IgD-negative memory B cell (primary cell): Measurements from ENCODE around the gene STK32A. TPM values are rescaled to one million over a fixed set of nuclear protein-coding genes. Genes with fewer than 3 reads are reported as not detected.
"Not testable (repeated sequence)": the region's sequence is repeated elsewhere in the genome, so short reads cannot be mapped to it uniquely, and the experiment has no call there.

ENCODE experiments used
- H3K27ac Mint-ChIP-seq, 3 donors: one replicate each; pipeline ENCODE4 v1.8.0; 2020 to 2022; ENCODE audit warnings: mild to moderate bottlenecking in 3 of 3, mixed read lengths in 3 of 3, moderate library complexity in 1 of 3
- H3K27me3 Mint-ChIP-seq: one replicate; pipeline ENCODE4 v1.8.0; 2021; ENCODE audit warnings: mixed read lengths
- H3K36me3 Mint-ChIP-seq: one replicate; pipeline ENCODE4 v1.8.0; 2020; ENCODE audit warnings: mild to moderate bottlenecking, mixed read lengths
- H3K4me1 Mint-ChIP-seq, 3 donors: one replicate each; pipeline ENCODE4 v1.8.0; 2020 to 2022; ENCODE audit warnings: mixed read lengths in 3 of 3, mild to moderate bottlenecking in 1 of 3
- H3K4me3 Mint-ChIP-seq, 4 donors: one replicate each; pipeline ENCODE4 v1.8.0; 2020 to 2022; ENCODE audit warnings: mild to moderate bottlenecking in 4 of 4, mixed read lengths in 4 of 4, moderate library complexity in 3 of 4
- H3K9me3 Mint-ChIP-seq, 3 donors: one replicate each; pipeline ENCODE4 v1.8.0; 2020 to 2021; ENCODE audit warnings: mixed read lengths in 3 of 3, mild to moderate bottlenecking in 1 of 3
- polyA plus RNA-seq: library from polyadenylated mRNA; unstranded; fragments of 300-500 nt; fragmentation: Illumina TruSeq; gene quantifications from one replicate; pipeline ENCODE4 v1.2.3, GENCODE V29; 2021

The STK32A gene
- polyA plus RNA-seq, 1 donor from 2014 or later = not detected

- no peaks in the 10 kb centered on the region for H3K4me1 Mint-ChIP-seq
- peaks cover 1 to 10% (median 7%) of the 10 kb centered on the region in 3 donors for H3K9me3 Mint-ChIP-seq
- no peak overlapping the region for H3K4me3 Mint-ChIP-seq
- no peaks in the 10 kb centered on the region for H3K27me3 Mint-ChIP-seq
- no peaks in the 10 kb centered on the region for H3K36me3 Mint-ChIP-seq
- no peak overlapping the region for H3K27ac Mint-ChIP-seq
Observed at GRCh38 chr5:147226512-147226911, 8.3 kb upstream of the STK32A start.

GRCh38 chr5:147234239-147234824 lies 494 bp upstream of the STK32A start:
- Mint-ChIP-seq H3K36me3 (no peaks in the 10 kb centered on the region), H3K4me3 (no peak overlapping the region), H3K9me3 (peaks cover 0 to 13% (median 6%) of the 10 kb centered on the region in 3 donors), H3K27me3 (peaks cover 7% of the 10 kb centered on the region), H3K27ac (no peak overlapping the region), H3K4me1 (peaks cover 0 to 3% (median 0%) of the 10 kb centered on the region in 3 donors)

GRCh38 chr5:147240266-147240985 lies 5.6 kb downstream of the STK32A start:
- H3K9me3 Mint-ChIP-seq = peaks cover 0 to 3% (median 0%) of the 10 kb centered on the region in 3 donors
- no peak overlapping the region for H3K27ac Mint-ChIP-seq
- H3K36me3 Mint-ChIP-seq = no peaks in the 10 kb centered on the region
- H3K27me3 Mint-ChIP-seq = peaks cover 2% of the 10 kb centered on the region
- H3K4me1 Mint-ChIP-seq = no peaks in the 10 kb centered on the region
- H3K4me3 Mint-ChIP-seq = no peak overlapping the region

GRCh38 chr5:147243238-147243637 lies 8.4 kb downstream of the STK32A start:
- H3K4me1 Mint-ChIP-seq, H3K27me3 Mint-ChIP-seq, H3K36me3 Mint-ChIP-seq, H3K27ac Mint-ChIP-seq, H3K4me3 Mint-ChIP-seq, H3K9me3 Mint-ChIP-seq: not testable (repeated sequence)

- H3K4me1 Mint-ChIP-seq = no peaks in the 10 kb centered on the region
- H3K4me3 Mint-ChIP-seq = no peak overlapping the region
- no peaks in the 10 kb centered on the region for H3K27me3 Mint-ChIP-seq
- H3K36me3 Mint-ChIP-seq = no peaks in the 10 kb centered on the region
- H3K9me3 Mint-ChIP-seq = peaks cover 0 to 4% (median 3%) of the 10 kb centered on the region in 3 donors
- no peak overlapping the region for H3K27ac Mint-ChIP-seq
Observed at GRCh38 chr5:147245381-147246165, 10.7 kb downstream of the STK32A start.

- no peak overlapping the region for H3K27ac Mint-ChIP-seq
- no peaks in the 10 kb centered on the region for H3K4me1 Mint-ChIP-seq
- no peaks in the 10 kb centered on the region for H3K27me3 Mint-ChIP-seq
- H3K36me3 Mint-ChIP-seq = no peaks in the 10 kb centered on the region
- peaks cover 0 to 4% (median 3%) of the 10 kb centered on the region in 3 donors for H3K9me3 Mint-ChIP-seq
- no peak overlapping the region for H3K4me3 Mint-ChIP-seq
Observed at GRCh38 chr5:147248561-147248960, 13.7 kb downstream of the STK32A start.

GRCh38 chr5:147259837-147260236 lies 25.0 kb downstream of the STK32A start:
- Mint-ChIP-seq H3K9me3 (peaks cover 0 to 12% (median 4%) of the 10 kb centered on the region in 3 donors), H3K4me1 (no peaks in the 10 kb centered on the region), H3K4me3 (peak overlapping the region in 1 of 4 donors; percentile 19), H3K27ac (no peak overlapping the region), H3K27me3 (peaks cover 3% of the 10 kb centered on the region), H3K36me3 (no peaks in the 10 kb centered on the region)

GRCh38 chr5:147267082-147267832 lies 32.4 kb downstream of the STK32A start:
- Mint-ChIP-seq H3K4me3 (no peak overlapping the region), H3K9me3 (peaks cover 5 to 12% (median 7%) of the 10 kb centered on the region in 3 donors), H3K27me3 (peaks cover 1% of the 10 kb centered on the region), H3K27ac (no peak overlapping the region), H3K36me3 (no peaks in the 10 kb centered on the region), H3K4me1 (no peaks in the 10 kb centered on the region)

- Mint-ChIP-seq H3K27ac (no peak overlapping the region), H3K4me3 (no peak overlapping the region), H3K9me3 (peaks cover 4 to 9% (median 6%) of the 10 kb centered on the region in 3 donors), H3K4me1 (no peaks in the 10 kb centered on the region), H3K27me3 (no peaks in the 10 kb centered on the region), H3K36me3 (no peaks in the 10 kb centered on the region)
Observed at GRCh38 chr5:147276497-147276896, 41.7 kb downstream of the STK32A start.

- no peak overlapping the region for H3K27ac Mint-ChIP-seq
- H3K36me3 Mint-ChIP-seq = no peaks in the 10 kb centered on the region
- H3K4me1 Mint-ChIP-seq = no peaks in the 10 kb centered on the region
- H3K9me3 Mint-ChIP-seq = peaks cover 4 to 17% (median 9%) of the 10 kb centered on the region in 3 donors
- no peak overlapping the region for H3K4me3 Mint-ChIP-seq
- no peaks in the 10 kb centered on the region for H3K27me3 Mint-ChIP-seq
Observed at GRCh38 chr5:147286296-147286695, 51.5 kb downstream of the STK32A start.

- no peak overlapping the region for H3K27ac Mint-ChIP-seq
- no peaks in the 10 kb centered on the region for H3K4me1 Mint-ChIP-seq
- no peak overlapping the region for H3K4me3 Mint-ChIP-seq
- H3K36me3 Mint-ChIP-seq = no peaks in the 10 kb centered on the region
- H3K27me3 Mint-ChIP-seq = no peaks in the 10 kb centered on the region
- H3K9me3 Mint-ChIP-seq = peaks cover 4 to 19% (median 9%) of the 10 kb centered on the region in 3 donors
Observed at GRCh38 chr5:147287110-147287509, 52.3 kb downstream of the STK32A start.

GRCh38 chr5:147290261-147290660 lies 55.4 kb downstream of the STK32A start:
- Mint-ChIP-seq H3K27ac (no peak overlapping the region), H3K4me3 (no peak overlapping the region)

GRCh38 chr5:147303251-147303650 lies 68.4 kb downstream of the STK32A start:
- peaks cover 0 to 10% (median 8%) of the 10 kb centered on the region in 3 donors for H3K9me3 Mint-ChIP-seq
- no peak overlapping the region for H3K27ac Mint-ChIP-seq
- no peaks in the 10 kb centered on the region for H3K27me3 Mint-ChIP-seq
- H3K4me3 Mint-ChIP-seq = no peak overlapping the region
- no peaks in the 10 kb centered on the region for H3K36me3 Mint-ChIP-seq
- H3K4me1 Mint-ChIP-seq = no peaks in the 10 kb centered on the region

More at GRCh38 chr5:147290261-147290660, 55.4 kb downstream of the STK32A start:
- peaks cover 1 to 12% (median 7%) of the 10 kb centered on the region in 3 donors for H3K9me3 Mint-ChIP-seq
- H3K4me1 Mint-ChIP-seq = no peaks in the 10 kb centered on the region
- H3K27me3 Mint-ChIP-seq = no peaks in the 10 kb centered on the region
- H3K36me3 Mint-ChIP-seq = peaks cover 3% of the 10 kb centered on the region

GRCh38 chr5:147303976-147304375 lies 69.2 kb downstream of the STK32A start:
- H3K36me3 Mint-ChIP-seq = no peaks in the 10 kb centered on the region
- H3K4me3 Mint-ChIP-seq = no peak overlapping the region
- no peak overlapping the region for H3K27ac Mint-ChIP-seq
- no peaks in the 10 kb centered on the region for H3K27me3 Mint-ChIP-seq
- H3K4me1 Mint-ChIP-seq = no peaks in the 10 kb centered on the region
- peaks cover 0 to 10% (median 8%) of the 10 kb centered on the region in 3 donors for H3K9me3 Mint-ChIP-seq

- H3K27ac Mint-ChIP-seq = no peak overlapping the region
- no peaks in the 10 kb centered on the region for H3K36me3 Mint-ChIP-seq
- no peaks in the 10 kb centered on the region for H3K27me3 Mint-ChIP-seq
Observed at GRCh38 chr5:147305147-147305546, 70.3 kb downstream of the STK32A start.

More at GRCh38 chr5:147305147-147305546, 70.3 kb downstream of the STK32A start:
- H3K4me1 Mint-ChIP-seq = no peaks in the 10 kb centered on the region
- no peak overlapping the region for H3K4me3 Mint-ChIP-seq
- H3K9me3 Mint-ChIP-seq = peaks cover 0 to 10% (median 8%) of the 10 kb centered on the region in 3 donors
